Nephron progenitor cell (in vitro differentiated cells): Measurements from ENCODE around the gene CCDC171.

Source experiments
- DNase-seq: peaks from one replicate; pipeline ENCODE4 v3.0.0; 2021
- H3K27ac Mint-ChIP-seq: 2 replicates; pipeline ENCODE4 v1.8.0; 2021; ENCODE audit warnings: mild to moderate bottlenecking, moderate library complexity, mixed read lengths
- H3K27me3 Mint-ChIP-seq: 2 replicates; pipeline ENCODE4 v1.8.0; 2021; ENCODE audit warnings: mild to moderate bottlenecking, low read depth, mixed read lengths; ENCODE audit not compliant: poor library complexity
- H3K36me3 Mint-ChIP-seq: 2 replicates; pipeline ENCODE4 v1.8.0; 2021; ENCODE audit warnings: low read depth, mixed read lengths
- H3K4me1 Mint-ChIP-seq: 2 replicates; pipeline ENCODE4 v1.8.0; 2021; ENCODE audit warnings: mixed read lengths
- H3K4me3 Mint-ChIP-seq: 2 replicates; pipeline ENCODE4 v1.8.0; 2021; ENCODE audit warnings: mild to moderate bottlenecking, moderate library complexity, mixed read lengths
- H3K9me3 Mint-ChIP-seq: 2 replicates; pipeline ENCODE4 v1.8.0; 2021; ENCODE audit warnings: mild to moderate bottlenecking, moderate library complexity, mixed read lengths
- CTCF ChIP-seq: fragments of 200-600 bp; sonication (generic); IDR thresholded peaks from 2 replicates; pipeline ENCODE4 v1.5.0; 2021; ENCODE audit warnings: antibody characterized with exemption

The CCDC171 gene

GRCh38 chr9:16000811-16001210, 448.0 kb downstream of the CCDC171 start:
- Mint-ChIP-seq H3K36me3 (no peaks in the 10 kb centered on the region), H3K4me1 (no peaks in the 10 kb centered on the region), H3K9me3 (peaks cover 4% of the 10 kb centered on the region), H3K4me3 (no peak overlapping the region), H3K27me3 (peaks cover 11% of the 10 kb centered on the region), H3K27ac (no peak overlapping the region)
- DNase-seq: no peak
- no peak for TF ChIP-seq CTCF

- Mint-ChIP-seq H3K9me3 (peaks cover 1% of the 10 kb centered on the region), H3K36me3 (no peaks in the 10 kb centered on the region), H3K27ac (no peak overlapping the region), H3K4me1 (no peaks in the 10 kb centered on the region), H3K4me3 (no peak overlapping the region), H3K27me3 (peaks cover 8% of the 10 kb centered on the region)
- no peak for DNase-seq
- no peak for TF ChIP-seq CTCF
Measured at GRCh38 chr9:16001856-16002255, 449.0 kb downstream of the CCDC171 start.

GRCh38 chr9:16002816-16003215, 450.0 kb downstream of the CCDC171 start:
- TF ChIP-seq CTCF: no peak
- no peak for DNase-seq
- Mint-ChIP-seq H3K27ac (no peak overlapping the region), H3K36me3 (no peaks in the 10 kb centered on the region), H3K27me3 (peaks cover 8% of the 10 kb centered on the region), H3K4me1 (no peaks in the 10 kb centered on the region), H3K4me3 (no peak overlapping the region), H3K9me3 (peaks cover 9% of the 10 kb centered on the region)

GRCh38 chr9:16003785-16004184, 450.9 kb downstream of the CCDC171 start:
- no peak for DNase-seq
- H3K27ac Mint-ChIP-seq: no peak overlapping the region
- H3K4me3 Mint-ChIP-seq: no peak overlapping the region
- peaks cover 8% of the 10 kb centered on the region for H3K27me3 Mint-ChIP-seq
- H3K9me3 Mint-ChIP-seq: peaks cover 17% of the 10 kb centered on the region
- no peaks in the 10 kb centered on the region for H3K36me3 Mint-ChIP-seq
- no peak for TF ChIP-seq CTCF
- H3K4me1 Mint-ChIP-seq: no peaks in the 10 kb centered on the region

- Mint-ChIP-seq H3K27ac (peak overlapping the region; percentile 48), H3K27me3 (peaks cover 7% of the 10 kb centered on the region), H3K4me1 (no peaks in the 10 kb centered on the region), H3K4me3 (no peak overlapping the region), H3K36me3 (no peaks in the 10 kb centered on the region), H3K9me3 (peaks cover 17% of the 10 kb centered on the region)
- TF ChIP-seq CTCF: no peak
- no peak for DNase-seq
Measured at GRCh38 chr9:16004613-16005012, 451.8 kb downstream of the CCDC171 start.

GRCh38 chr9:16010221-16010620, 457.4 kb downstream of the CCDC171 start:
- no peaks in the 10 kb centered on the region for H3K4me1 Mint-ChIP-seq
- TF ChIP-seq CTCF: no peak
- peaks cover 17% of the 10 kb centered on the region for H3K9me3 Mint-ChIP-seq
- H3K4me3 Mint-ChIP-seq: no peak overlapping the region
- no peak for DNase-seq
- no peaks in the 10 kb centered on the region for H3K36me3 Mint-ChIP-seq
- H3K27ac Mint-ChIP-seq: no peak overlapping the region
- H3K27me3 Mint-ChIP-seq: no peaks in the 10 kb centered on the region
